Liver (tissue), 3 donors: ENCODE data around the gene BAHCC1.

ENCODE experiments used
- RAD21 ChIP-seq, 2 donors: IDR thresholded peaks; 2 replicates each; pipeline ENCODE4 v1.6.1; 2016; ENCODE audit warnings: antibody characterized with exemption in 2 of 2, mild to moderate bottlenecking in 2 of 2
- SP1 ChIP-seq: IDR thresholded peaks from 2 replicates; pipeline ENCODE4 v1.6.1; 2018; ENCODE audit warnings: antibody characterized with exemption, mild to moderate bottlenecking
- YY1 ChIP-seq: IDR thresholded peaks from 2 replicates; pipeline ENCODE4 v1.6.1; 2016; ENCODE audit warnings: antibody characterized with exemption, mild to moderate bottlenecking
- TF ChIP-seq, protein P1 (sequence below): IDR thresholded peaks from 2 replicates; pipeline ENCODE4 v1.6.1; 2016; ENCODE audit warnings: antibody characterized with exemption, mild to moderate bottlenecking
- TF ChIP-seq, protein P2 (sequence below): fragments of 150-350 bp; IDR thresholded peaks from 2 replicates; pipeline ENCODE4 v1.5.1; 2017; ENCODE audit warnings: improper control_type of control experiment, low read depth, low read length; ENCODE audit not compliant: missing input control
- TF ChIP-seq, protein P3 (sequence below): IDR thresholded peaks from 2 replicates; pipeline ENCODE4 v1.6.1; 2016; ENCODE audit warnings: antibody characterized with exemption
- donor health status: healthy.
- donor health status: healthy.

GRCh38 chr17:81400996-81401722 lies 5.9 kb downstream of the BAHCC1 start:
- TF ChIP-seq, protein P1, sequence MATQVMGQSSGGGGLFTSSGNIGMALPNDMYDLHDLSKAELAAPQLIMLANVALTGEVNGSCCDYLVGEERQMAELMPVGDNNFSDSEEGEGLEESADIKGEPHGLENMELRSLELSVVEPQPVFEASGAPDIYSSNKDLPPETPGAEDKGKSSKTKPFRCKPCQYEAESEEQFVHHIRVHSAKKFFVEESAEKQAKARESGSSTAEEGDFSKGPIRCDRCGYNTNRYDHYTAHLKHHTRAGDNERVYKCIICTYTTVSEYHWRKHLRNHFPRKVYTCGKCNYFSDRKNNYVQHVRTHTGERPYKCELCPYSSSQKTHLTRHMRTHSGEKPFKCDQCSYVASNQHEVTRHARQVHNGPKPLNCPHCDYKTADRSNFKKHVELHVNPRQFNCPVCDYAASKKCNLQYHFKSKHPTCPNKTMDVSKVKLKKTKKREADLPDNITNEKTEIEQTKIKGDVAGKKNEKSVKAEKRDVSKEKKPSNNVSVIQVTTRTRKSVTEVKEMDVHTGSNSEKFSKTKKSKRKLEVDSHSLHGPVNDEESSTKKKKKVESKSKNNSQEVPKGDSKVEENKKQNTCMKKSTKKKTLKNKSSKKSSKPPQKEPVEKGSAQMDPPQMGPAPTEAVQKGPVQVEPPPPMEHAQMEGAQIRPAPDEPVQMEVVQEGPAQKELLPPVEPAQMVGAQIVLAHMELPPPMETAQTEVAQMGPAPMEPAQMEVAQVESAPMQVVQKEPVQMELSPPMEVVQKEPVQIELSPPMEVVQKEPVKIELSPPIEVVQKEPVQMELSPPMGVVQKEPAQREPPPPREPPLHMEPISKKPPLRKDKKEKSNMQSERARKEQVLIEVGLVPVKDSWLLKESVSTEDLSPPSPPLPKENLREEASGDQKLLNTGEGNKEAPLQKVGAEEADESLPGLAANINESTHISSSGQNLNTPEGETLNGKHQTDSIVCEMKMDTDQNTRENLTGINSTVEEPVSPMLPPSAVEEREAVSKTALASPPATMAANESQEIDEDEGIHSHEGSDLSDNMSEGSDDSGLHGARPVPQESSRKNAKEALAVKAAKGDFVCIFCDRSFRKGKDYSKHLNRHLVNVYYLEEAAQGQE = no peak
- TF ChIP-seq SP1 (no peak), RAD21 (IDR thresholded peaks at IDR 0.05) (no peak), YY1 (no peak)
- TF ChIP-seq, protein P2, sequence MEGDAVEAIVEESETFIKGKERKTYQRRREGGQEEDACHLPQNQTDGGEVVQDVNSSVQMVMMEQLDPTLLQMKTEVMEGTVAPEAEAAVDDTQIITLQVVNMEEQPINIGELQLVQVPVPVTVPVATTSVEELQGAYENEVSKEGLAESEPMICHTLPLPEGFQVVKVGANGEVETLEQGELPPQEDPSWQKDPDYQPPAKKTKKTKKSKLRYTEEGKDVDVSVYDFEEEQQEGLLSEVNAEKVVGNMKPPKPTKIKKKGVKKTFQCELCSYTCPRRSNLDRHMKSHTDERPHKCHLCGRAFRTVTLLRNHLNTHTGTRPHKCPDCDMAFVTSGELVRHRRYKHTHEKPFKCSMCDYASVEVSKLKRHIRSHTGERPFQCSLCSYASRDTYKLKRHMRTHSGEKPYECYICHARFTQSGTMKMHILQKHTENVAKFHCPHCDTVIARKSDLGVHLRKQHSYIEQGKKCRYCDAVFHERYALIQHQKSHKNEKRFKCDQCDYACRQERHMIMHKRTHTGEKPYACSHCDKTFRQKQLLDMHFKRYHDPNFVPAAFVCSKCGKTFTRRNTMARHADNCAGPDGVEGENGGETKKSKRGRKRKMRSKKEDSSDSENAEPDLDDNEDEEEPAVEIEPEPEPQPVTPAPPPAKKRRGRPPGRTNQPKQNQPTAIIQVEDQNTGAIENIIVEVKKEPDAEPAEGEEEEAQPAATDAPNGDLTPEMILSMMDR = no peak
- TF ChIP-seq, protein P3, sequence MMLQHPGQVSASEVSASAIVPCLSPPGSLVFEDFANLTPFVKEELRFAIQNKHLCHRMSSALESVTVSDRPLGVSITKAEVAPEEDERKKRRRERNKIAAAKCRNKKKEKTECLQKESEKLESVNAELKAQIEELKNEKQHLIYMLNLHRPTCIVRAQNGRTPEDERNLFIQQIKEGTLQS = no peak
